ENCODE measurements around the gene EEFSEC. TPM values are rescaled to one million over a fixed set of nuclear protein-coding genes. Genes with fewer than 3 reads are reported as not detected.

The EEFSEC gene
- polyA plus RNA-seq, 1 donor from 2014 or later: 4.6 TPM

- Histone ChIP-seq H3K27ac (ENCODE audit: low read length) (no peak overlapping the region), H3K36me3 (ENCODE audit: insufficient read depth, low read length) (no peaks in the 10 kb centered on the region), H2AFZ (ENCODE audit: low read depth, low read length) (no peak overlapping the region), H3K79me2 (replicated peaks; ENCODE audit: insufficient read depth, low read length) (no peaks in the 10 kb centered on the region), H3K9me2 (ENCODE audit: insufficient read depth, low read length) (no peaks in the 10 kb centered on the region), H4K20me1 (ENCODE audit: insufficient read depth) (no peaks in the 10 kb centered on the region), H3K9ac (ENCODE audit: low read length) (no peak overlapping the region), H3K4me3 (ENCODE audit: low read length) (no peak overlapping the region), H3K9me3 (ENCODE audit: low read length) (no peaks in the 10 kb centered on the region), H3K27me3 (ENCODE audit: insufficient read depth, low read depth, low read length) (no peaks in the 10 kb centered on the region), H3K4me2 (ENCODE audit: low read length) (no peak overlapping the region), H3F3A (ENCODE audit: insufficient read depth, low read length, poor library complexity, severe bottlenecking) (no peaks in the 10 kb centered on the region)
- no peak for TF ChIP-seq EP300 (conservative IDR thresholded peaks at IDR 0.05; ENCODE audit: poor library complexity, severe bottlenecking)
- TF ChIP-seq MXI1 (conservative IDR thresholded peaks at IDR 0.05; ENCODE audit: poor library complexity, severe bottlenecking): no peak
- TF ChIP-seq EZH2 (IDR thresholded peaks at IDR 0.05; ENCODE audit: borderline replicate concordance, insufficient read depth, low read length, poor library complexity, severe bottlenecking): no peak
- no peak for TF ChIP-seq SMC3 (conservative IDR thresholded peaks at IDR 0.05; ENCODE audit: poor library complexity)
- no peak for TF ChIP-seq RAD21 (conservative IDR thresholded peaks at IDR 0.05)
- TF ChIP-seq TAF1 (IDR thresholded peaks at IDR 0.05; ENCODE audit: low read depth): no peak
These were observed 125.7 kb downstream of the EEFSEC start for GRCh38 chr3:128278761-128279600.

GRCh38 chr3:128279601-128279880 lies 126.3 kb downstream of the EEFSEC start:
- H3K9me2 ChIP-seq (ENCODE audit: insufficient read depth, low read length): no peaks in the 10 kb centered on the region
- no peaks in the 10 kb centered on the region for H3K79me2 ChIP-seq (replicated peaks; ENCODE audit: insufficient read depth, low read length)
- no peaks in the 10 kb centered on the region for H3K9me3 ChIP-seq (ENCODE audit: low read length)
- H3K27me3 ChIP-seq (ENCODE audit: insufficient read depth, low read depth, low read length): no peaks in the 10 kb centered on the region
- no peaks in the 10 kb centered on the region for H3F3A ChIP-seq (ENCODE audit: insufficient read depth, low read length, poor library complexity, severe bottlenecking)
- no peak overlapping the region for H3K4me2 ChIP-seq (ENCODE audit: low read length)
- H4K20me1 ChIP-seq (ENCODE audit: insufficient read depth): no peaks in the 10 kb centered on the region
- H3K4me3 ChIP-seq (ENCODE audit: low read length): no peak overlapping the region
- no peaks in the 10 kb centered on the region for H3K36me3 ChIP-seq (ENCODE audit: insufficient read depth, low read length)
- H3K9ac ChIP-seq (ENCODE audit: low read length): no peak overlapping the region
- TF ChIP-seq EP300 (conservative IDR thresholded peaks at IDR 0.05; ENCODE audit: poor library complexity, severe bottlenecking) (no peak), EZH2 (IDR thresholded peaks at IDR 0.05; ENCODE audit: borderline replicate concordance, insufficient read depth, low read length, poor library complexity, severe bottlenecking) (no peak), MXI1 (conservative IDR thresholded peaks at IDR 0.05; ENCODE audit: poor library complexity, severe bottlenecking) (no peak), RAD21 (conservative IDR thresholded peaks at IDR 0.05) (no peak), SMC3 (conservative IDR thresholded peaks at IDR 0.05; ENCODE audit: poor library complexity) (no peak), TAF1 (IDR thresholded peaks at IDR 0.05; ENCODE audit: low read depth) (no peak), POLR2AphosphoS5 (IDR thresholded peaks at IDR 0.05) (no peak), REST (IDR thresholded peaks at IDR 0.05; ENCODE audit: borderline replicate concordance) (no peak), CTCF (IDR thresholded peaks at IDR 0.05; ENCODE audit: poor library complexity, severe bottlenecking) (no peak)
- H3K27ac ChIP-seq (ENCODE audit: low read length): no peak overlapping the region
- no peak overlapping the region for H2AFZ ChIP-seq (ENCODE audit: low read depth, low read length)

All from neural cell (in vitro differentiated cells).